Natural killer cell (primary cell): Measurements from ENCODE around the gene TRIM41. TPM values are rescaled to one million over a fixed set of nuclear protein-coding genes. Genes with fewer than 3 reads are reported as not detected.

Source experiments
- ATAC-seq, 3 donors: fragments of 150-1000 bp in 2 of 3; fragments of 200-7000 bp in 1 of 3; cut with Tn5 transposase; 1 replicate in 1 of 3; 2 replicates in 2 of 3; pipeline ENCODE4 v1.10.0; 2021; ENCODE audit warnings: mild to moderate bottlenecking in 2 of 3, moderate library complexity in 2 of 3
- DNase-seq, 2 donors: peaks; one replicate each; pipeline versions ENCODE4 v3.0.0 to v3.0.0-alpha.2; 2013 to 2021; ENCODE audit warnings: mixed read lengths in 1 of 2
- H3K27ac ChIP-seq: one replicate; pipeline ENCODE4 v1.5.1; 2013; ENCODE audit warnings: mild to moderate bottlenecking, low read length
- H3K27me3 ChIP-seq: one replicate; pipeline ENCODE4 v1.6.1; 2013; ENCODE audit warnings: low read length; ENCODE audit not compliant: control insufficient read depth, insufficient read depth
- H3K36me3 ChIP-seq: one replicate; pipeline ENCODE4 v1.6.1; 2013; ENCODE audit warnings: low read length; ENCODE audit not compliant: control insufficient read depth, insufficient read depth
- H3K4me1 ChIP-seq: one replicate; pipeline ENCODE4 v1.6.1; 2013; ENCODE audit warnings: low read length; ENCODE audit not compliant: control insufficient read depth, insufficient read depth
- H3K4me3 ChIP-seq: one replicate; pipeline ENCODE4 v1.5.1; 2013; ENCODE audit warnings: low read length
- H3K9me3 ChIP-seq: one replicate; pipeline ENCODE4 v1.6.1; 2013; ENCODE audit warnings: low read length; ENCODE audit not compliant: control insufficient read depth, insufficient read depth
- H3K27ac Mint-ChIP-seq, 2 donors: one replicate each; pipeline ENCODE4 v1.8.0; 2022; ENCODE audit warnings: mild to moderate bottlenecking in 2 of 2, mixed read lengths in 2 of 2, moderate library complexity in 1 of 2
- H3K27me3 Mint-ChIP-seq, 2 donors: one replicate each; pipeline ENCODE4 v1.8.0; 2022; ENCODE audit warnings: low read depth in 2 of 2, mixed read lengths in 2 of 2
- H3K36me3 Mint-ChIP-seq: one replicate; pipeline ENCODE4 v1.8.0; 2022; ENCODE audit warnings: mixed read lengths
- H3K4me1 Mint-ChIP-seq, 2 donors: one replicate each; pipeline ENCODE4 v1.8.0; 2022; ENCODE audit warnings: mixed read lengths in 2 of 2
- H3K4me3 Mint-ChIP-seq: one replicate; pipeline ENCODE4 v1.8.0; 2022; ENCODE audit warnings: mild to moderate bottlenecking, moderate library complexity, mixed read lengths
- H3K9me3 Mint-ChIP-seq, 2 donors: one replicate each; pipeline ENCODE4 v1.8.0; 2022; ENCODE audit warnings: mixed read lengths in 2 of 2
- WGBS: methylation state at CpG from one replicate; pipeline ENCODE4 v1.1.7; 2013; ENCODE audit warnings: missing lambda C conversion rate; ENCODE audit not compliant: insufficient coverage; 5-methylcytosine and 5-hydroxymethylcytosine counted together
- intact Hi-C: fragments of 100-400 bp; cut with micrococcal nuclease; formaldehyde crosslinking; loops from one replicate; pipeline ENCODE4 v1.14.2; 2022
- total RNA-seq, 4 donors: library from RNA; stranded (reverse); fragments of 120-200 nt in 1 of 4; gene quantifications; one replicate each; pipeline versions ENCODE4 v1.2.3 to v1.2.4, GENCODE V29; 2013 to 2022
- TF ChIP-seq, protein P1 (sequence below): fragments of 200-600 bp; IDR thresholded peaks from one replicate; pipeline ENCODE4 v1.8.0; 2022; ENCODE audit warnings: antibody characterized with exemption

TRIM41 gene
- total RNA-seq, 3 donors from 2014 or later (not counting 1 experiment from before 2014, with no cell fraction given) = 33.4 to 41.6 (median 36.0) TPM

DNA sequence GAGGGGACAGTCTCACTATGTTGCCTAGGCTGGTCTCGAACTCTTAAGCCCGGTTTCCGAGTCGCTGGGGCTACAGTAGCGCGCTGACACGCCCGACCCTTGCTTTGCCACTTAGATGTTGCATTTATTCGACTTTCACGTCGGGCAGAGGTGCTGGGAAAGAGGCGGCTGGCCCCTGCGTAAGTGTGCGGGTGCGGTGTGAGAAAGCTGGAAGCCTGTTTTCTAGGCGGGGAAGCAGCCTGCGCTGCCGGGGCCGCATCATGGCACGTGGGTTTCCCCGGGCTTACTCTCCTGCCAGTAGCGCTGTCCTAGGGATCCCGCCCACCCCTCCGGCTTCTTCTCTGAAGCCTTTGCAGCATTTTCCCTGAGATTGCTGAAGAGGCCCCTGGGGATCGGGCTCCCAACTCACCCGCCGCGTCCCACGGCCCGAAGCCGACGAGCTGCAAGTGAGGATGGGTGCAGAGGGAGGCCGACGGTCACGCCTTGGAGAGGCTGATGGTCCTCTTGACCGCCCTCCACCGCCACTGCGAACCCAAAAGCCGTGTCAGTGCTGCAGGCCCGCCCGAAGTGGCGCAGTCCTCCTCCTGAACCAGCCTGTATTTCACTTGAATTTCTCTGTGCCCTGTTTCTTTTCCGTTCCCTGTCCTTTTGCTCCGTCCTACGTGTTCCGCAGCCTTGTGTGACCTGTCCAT is 5.8 kb upstream of the TRIM41 start:
- H3K4me1 Mint-ChIP-seq = peaks cover 45 to 52% of the 10 kb centered on the region in 2 donors
- H3K27me3 ChIP-seq = no peaks in the 10 kb centered on the region
- peak; percentile 67 to 84 for DNase-seq
- H3K4me1 ChIP-seq = peaks cover 53% of the 10 kb centered on the region
- peaks cover 1 to 9% of the 10 kb centered on the region in 2 donors for H3K27me3 Mint-ChIP-seq
- 1% methylated on average over 46 of the region's 46 CpGs for WGBS
- TF ChIP-seq, protein P1, sequence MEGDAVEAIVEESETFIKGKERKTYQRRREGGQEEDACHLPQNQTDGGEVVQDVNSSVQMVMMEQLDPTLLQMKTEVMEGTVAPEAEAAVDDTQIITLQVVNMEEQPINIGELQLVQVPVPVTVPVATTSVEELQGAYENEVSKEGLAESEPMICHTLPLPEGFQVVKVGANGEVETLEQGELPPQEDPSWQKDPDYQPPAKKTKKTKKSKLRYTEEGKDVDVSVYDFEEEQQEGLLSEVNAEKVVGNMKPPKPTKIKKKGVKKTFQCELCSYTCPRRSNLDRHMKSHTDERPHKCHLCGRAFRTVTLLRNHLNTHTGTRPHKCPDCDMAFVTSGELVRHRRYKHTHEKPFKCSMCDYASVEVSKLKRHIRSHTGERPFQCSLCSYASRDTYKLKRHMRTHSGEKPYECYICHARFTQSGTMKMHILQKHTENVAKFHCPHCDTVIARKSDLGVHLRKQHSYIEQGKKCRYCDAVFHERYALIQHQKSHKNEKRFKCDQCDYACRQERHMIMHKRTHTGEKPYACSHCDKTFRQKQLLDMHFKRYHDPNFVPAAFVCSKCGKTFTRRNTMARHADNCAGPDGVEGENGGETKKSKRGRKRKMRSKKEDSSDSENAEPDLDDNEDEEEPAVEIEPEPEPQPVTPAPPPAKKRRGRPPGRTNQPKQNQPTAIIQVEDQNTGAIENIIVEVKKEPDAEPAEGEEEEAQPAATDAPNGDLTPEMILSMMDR = no peak
- peak overlapping the region; percentile 94 for H3K4me3 Mint-ChIP-seq
- no peaks in the 10 kb centered on the region for H3K36me3 ChIP-seq
- peak; percentile 46 to 73 (median 51) for ATAC-seq
- intact Hi-C loops = loop anchor here (1.0 kb wide), 1 partner anchor 29 kb away; no protein-coding TSS in a partner anchor
- H3K27ac Mint-ChIP-seq = peak overlapping the region; percentile 93 to 99
- H3K4me3 ChIP-seq = peak overlapping the region; percentile 61
- H3K36me3 Mint-ChIP-seq = peaks cover 6% of the 10 kb centered on the region
- peak overlapping the region; percentile 71 for H3K27ac ChIP-seq
- H3K9me3 ChIP-seq = no peaks in the 10 kb centered on the region
- H3K9me3 Mint-ChIP-seq = no peaks in the 10 kb centered on the region

DNA sequence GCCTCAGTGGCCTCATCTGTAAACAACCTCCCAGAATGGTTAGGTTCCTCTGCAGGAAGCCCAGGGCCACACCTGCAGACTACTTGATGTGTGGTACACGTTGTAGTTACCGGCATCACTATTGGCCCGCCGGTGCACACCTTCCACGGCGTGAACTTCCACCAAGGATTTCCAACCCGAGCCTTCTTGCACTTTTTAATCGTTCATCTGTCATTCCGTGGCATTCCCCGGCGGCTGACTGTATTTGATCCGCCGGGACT is 5.3 kb upstream of the TRIM41 start:
- H3K4me3 ChIP-seq = peak overlapping the region; percentile 61
- no peaks in the 10 kb centered on the region for H3K36me3 ChIP-seq
- Mint-ChIP-seq H3K4me1 (peaks cover 50 to 56% of the 10 kb centered on the region in 2 donors), H3K27me3 (peaks cover 2 to 9% of the 10 kb centered on the region in 2 donors), H3K27ac (peak overlapping the region; percentile 93 to 99), H3K36me3 (peaks cover 6% of the 10 kb centered on the region), H3K9me3 (no peaks in the 10 kb centered on the region), H3K4me3 (peak overlapping the region; percentile 94)
- intact Hi-C loops = loop anchor here (1.0 kb wide), 2 partner anchors 10 to 29 kb away; no protein-coding TSS in a partner anchor
- no peaks in the 10 kb centered on the region for H3K9me3 ChIP-seq
- WGBS = 4% methylated on average over 13 of the region's 13 CpGs
- DNase-seq = peak; percentile 39 to 74
- no peaks in the 10 kb centered on the region for H3K27me3 ChIP-seq
- TF ChIP-seq, protein P1 = no peak
- H3K4me1 ChIP-seq = peaks cover 58% of the 10 kb centered on the region
- peak overlapping the region; percentile 71 for H3K27ac ChIP-seq
- ATAC-seq = peak; percentile 3 to 15 (median 5)

DNA sequence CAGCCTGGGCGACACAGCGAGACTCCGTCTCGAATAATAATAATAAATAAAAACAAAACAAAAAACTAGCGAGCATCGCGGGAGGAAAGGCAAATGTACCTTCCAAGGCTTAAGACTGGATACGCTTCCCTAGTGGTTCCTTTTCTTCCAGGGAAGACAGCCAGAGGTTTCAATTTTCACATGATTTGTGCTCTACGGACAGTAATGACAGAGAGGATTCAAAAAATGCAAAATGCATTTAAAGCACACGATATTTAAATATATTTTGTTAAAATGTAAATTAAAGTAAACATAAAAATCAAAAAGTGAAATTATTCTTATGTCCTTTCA is 4.3 kb upstream of the TRIM41 start:
- TF ChIP-seq, protein P1 = no peak
- H3K4me1 ChIP-seq = peaks cover 59% of the 10 kb centered on the region
- Mint-ChIP-seq H3K27ac (peak overlapping the region; percentile 93 to 99), H3K36me3 (peaks cover 6% of the 10 kb centered on the region), H3K9me3 (no peaks in the 10 kb centered on the region), H3K27me3 (peaks cover 0 to 2% of the 10 kb centered on the region in 2 donors), H3K4me1 (peaks cover 59 to 67% of the 10 kb centered on the region in 2 donors), H3K4me3 (peak overlapping the region; percentile 94)
- H3K36me3 ChIP-seq = no peaks in the 10 kb centered on the region
- DNase-seq (no peak), ATAC-seq (no peak)
- H3K27me3 ChIP-seq = no peaks in the 10 kb centered on the region
- H3K27ac ChIP-seq = no peak overlapping the region
- H3K4me3 ChIP-seq = peak overlapping the region; percentile 61
- no peaks in the 10 kb centered on the region for H3K9me3 ChIP-seq
- intact Hi-C loops = loop anchor here (1.0 kb wide), 1 partner anchor 11 kb away; no protein-coding TSS in a partner anchor
- WGBS = 44% methylated on average over 7 of the region's 10 CpGs
